ENCODE measurements around the gene EZH1. TPM values are rescaled to one million over a fixed set of nuclear protein-coding genes. Genes with fewer than 3 reads are reported as not detected.
A peak's percentile ranks its signal among the peaks of the same experiment; 100 is the strongest.

EZH1 gene
- total RNA-seq, 4 donors from 2014 or later = 13.4 to 49.2 (median 22.0) TPM

DNA sequence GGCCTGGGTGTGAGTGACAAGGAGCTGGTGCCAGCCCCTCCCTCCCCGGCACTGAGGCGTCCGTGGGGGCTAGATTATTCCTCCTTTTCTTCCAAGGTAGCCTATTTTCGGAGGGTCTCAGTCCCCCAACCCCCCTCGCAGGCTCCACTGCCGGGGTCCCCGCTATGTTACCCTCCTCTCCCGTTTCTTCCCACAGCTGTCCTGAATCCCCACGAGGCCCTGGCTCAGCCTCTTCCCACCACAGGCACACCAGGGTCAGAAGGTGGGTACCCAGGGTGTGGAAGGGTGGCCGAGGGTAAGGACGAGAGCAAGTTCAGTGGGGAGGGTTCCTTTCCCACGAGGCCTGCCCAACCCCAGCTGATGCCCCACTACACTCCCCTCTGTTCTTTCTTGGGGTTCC is 16.8 kb upstream of the EZH1 start:
- TF ChIP-seq POLR2A (IDR thresholded peaks at IDR 0.05) = no peak
- TF ChIP-seq, protein P1, sequence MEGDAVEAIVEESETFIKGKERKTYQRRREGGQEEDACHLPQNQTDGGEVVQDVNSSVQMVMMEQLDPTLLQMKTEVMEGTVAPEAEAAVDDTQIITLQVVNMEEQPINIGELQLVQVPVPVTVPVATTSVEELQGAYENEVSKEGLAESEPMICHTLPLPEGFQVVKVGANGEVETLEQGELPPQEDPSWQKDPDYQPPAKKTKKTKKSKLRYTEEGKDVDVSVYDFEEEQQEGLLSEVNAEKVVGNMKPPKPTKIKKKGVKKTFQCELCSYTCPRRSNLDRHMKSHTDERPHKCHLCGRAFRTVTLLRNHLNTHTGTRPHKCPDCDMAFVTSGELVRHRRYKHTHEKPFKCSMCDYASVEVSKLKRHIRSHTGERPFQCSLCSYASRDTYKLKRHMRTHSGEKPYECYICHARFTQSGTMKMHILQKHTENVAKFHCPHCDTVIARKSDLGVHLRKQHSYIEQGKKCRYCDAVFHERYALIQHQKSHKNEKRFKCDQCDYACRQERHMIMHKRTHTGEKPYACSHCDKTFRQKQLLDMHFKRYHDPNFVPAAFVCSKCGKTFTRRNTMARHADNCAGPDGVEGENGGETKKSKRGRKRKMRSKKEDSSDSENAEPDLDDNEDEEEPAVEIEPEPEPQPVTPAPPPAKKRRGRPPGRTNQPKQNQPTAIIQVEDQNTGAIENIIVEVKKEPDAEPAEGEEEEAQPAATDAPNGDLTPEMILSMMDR (IDR thresholded peaks at IDR 0.05) = no peak
- Histone ChIP-seq H3K9me3 (no peaks in the 10 kb centered on the region), H3K4me1 (peaks cover 13 to 38% (median 16%) of the 10 kb centered on the region in 3 donors), H3K27me3 (peaks cover 0 to 42% (median 0%) of the 10 kb centered on the region in 4 donors), H3K36me3 (no peaks in the 10 kb centered on the region), H3K27ac (peak overlapping the region; percentile 50 to 82 (median 74)), H3K4me3 (peak overlapping the region; percentile 39 to 79 (median 56))
- intact Hi-C loops (cut with DNase I) = loop anchor here (5.0 kb wide), 1 partner anchor 39 kb away; no protein-coding TSS in a partner anchor
- WGBS, 2 donors = 35 to 54% methylated on average over 4 to 5 of the region's 12 CpGs
- no peak for DNase-seq

DNA sequence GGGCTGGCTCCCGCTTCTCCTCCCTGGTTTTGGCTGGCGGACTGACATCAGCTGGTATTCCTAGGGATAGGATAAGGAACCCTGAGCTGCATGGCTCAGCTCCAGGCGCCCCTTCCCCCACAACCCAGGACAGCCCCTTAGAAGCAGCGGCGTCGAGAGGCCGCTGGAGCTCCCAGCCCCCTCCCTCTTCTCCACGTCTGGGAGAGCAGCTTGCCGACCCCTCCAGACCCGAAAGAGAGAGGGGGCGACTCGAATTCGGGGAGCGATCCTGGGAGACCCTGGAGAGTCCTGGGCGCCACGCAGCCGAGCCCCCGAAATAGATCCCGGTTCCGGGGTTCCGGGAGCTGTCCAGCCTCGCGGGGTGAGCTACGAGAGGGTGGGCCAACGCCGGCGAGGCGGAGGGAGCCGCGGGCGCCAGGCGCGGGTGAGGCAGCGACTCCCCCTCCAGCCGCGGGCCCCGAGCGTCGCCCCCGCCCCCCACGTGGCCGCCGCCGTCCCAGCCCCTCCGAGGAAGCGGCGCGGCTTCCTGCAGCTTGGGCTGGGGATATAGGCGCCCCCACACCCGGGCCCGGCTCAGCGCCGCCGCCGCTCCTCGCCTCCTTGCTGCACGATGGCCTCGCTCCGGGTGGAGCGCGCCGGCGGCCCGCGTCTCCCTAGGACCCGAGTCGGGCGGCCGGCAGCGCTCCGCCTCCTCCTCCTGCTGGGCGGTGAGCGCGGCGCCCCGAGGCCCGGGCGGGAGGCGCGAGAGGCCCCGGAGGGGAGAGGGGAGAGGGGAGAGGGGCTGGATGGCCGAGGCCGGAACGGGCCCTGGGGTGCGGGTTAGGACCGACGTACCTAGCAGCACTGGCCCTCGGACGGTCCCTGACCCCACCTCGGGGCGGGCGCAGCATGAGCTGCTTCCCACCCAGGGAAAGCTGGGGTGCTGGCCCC is 16.1 kb upstream of the EZH1 start, which contains the start of gene RAMP2:
RAMP2 (plus strand) TSS at position 576 of the 930 bp plus-strand sequence; CDS start at position 611, 35 bp downstream.
- no peak for TF ChIP-seq POLR2A (IDR thresholded peaks at IDR 0.05)
- TF ChIP-seq, protein P1 (IDR thresholded peaks at IDR 0.05) = peak in 1 of 6 experiments; percentile 10
- Histone ChIP-seq H3K27me3 (peaks cover 0 to 38% (median 0%) of the 10 kb centered on the region in 4 donors), H3K36me3 (no peaks in the 10 kb centered on the region), H3K27ac (peak within 1 kb of the TSS; percentile 50 to 82 (median 74)), H3K4me3 (peak within 1 kb of the TSS; percentile 39 to 79 (median 56)), H3K9me3 (no peaks in the 10 kb centered on the region), H3K4me1 (peaks cover 13 to 38% (median 16%) of the 10 kb centered on the region in 3 donors)
- no peak for DNase-seq
- 42% methylated on average over 3 of the region's 92 CpGs; no CpG with 5 or more reads in 1 of the 2 donors for WGBS, 2 donors
- intact Hi-C loops (cut with DNase I) = loop anchor here (5.0 kb wide), 1 partner anchor 39 kb away; no protein-coding TSS in a partner anchor

DNA sequence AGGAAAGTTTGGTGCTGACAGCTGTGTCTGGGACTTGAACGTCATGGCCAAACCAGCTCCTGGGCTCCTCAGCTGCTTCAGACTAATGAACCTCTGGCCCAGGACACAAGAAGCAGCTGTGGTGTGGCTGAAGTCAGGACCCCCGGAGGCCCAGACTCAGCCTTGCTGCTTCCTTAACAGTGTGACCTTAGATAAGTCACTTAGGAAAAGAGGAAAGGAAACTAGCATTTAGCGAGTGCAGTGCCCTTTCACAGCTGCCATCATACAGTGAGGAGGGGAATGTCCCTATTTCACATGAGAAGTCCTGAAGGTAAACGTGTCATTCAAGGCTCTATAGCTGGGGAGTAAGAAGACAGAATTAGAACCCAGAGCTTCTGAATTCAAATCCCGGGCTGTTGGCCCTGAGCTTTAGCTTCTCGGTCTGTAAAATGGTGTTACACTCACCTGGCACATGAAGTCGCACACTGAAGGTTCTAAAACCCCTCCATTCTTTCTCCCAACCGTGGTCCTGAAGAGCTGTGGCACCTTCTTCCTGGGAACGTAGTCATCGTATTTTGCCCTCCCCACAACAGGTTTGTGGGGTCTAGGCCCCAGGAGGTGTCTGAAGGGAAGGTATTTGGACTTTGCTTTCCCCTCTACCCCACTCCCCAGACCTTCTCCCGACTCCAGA is 15.3 kb upstream of the EZH1 start:
- DNase-seq = no peak
- intact Hi-C loops (cut with DNase I) = loop anchor here (5.0 kb wide), 1 partner anchor 38 kb away; no protein-coding TSS in a partner anchor
- Histone ChIP-seq H3K4me1 (peaks cover 13 to 43% (median 16%) of the 10 kb centered on the region in 3 donors), H3K4me3 (peak overlapping the region; percentile 39 to 79 (median 56)), H3K9me3 (no peaks in the 10 kb centered on the region), H3K27me3 (peaks cover 0 to 38% (median 0%) of the 10 kb centered on the region in 4 donors), H3K36me3 (no peaks in the 10 kb centered on the region), H3K27ac (peak overlapping the region; percentile 50 to 82 (median 74))
- no peak for TF ChIP-seq POLR2A (IDR thresholded peaks at IDR 0.05)
- WGBS, 2 donors = 51 to 54% methylated on average over 10 to 11 of the region's 11 CpGs

DNA sequence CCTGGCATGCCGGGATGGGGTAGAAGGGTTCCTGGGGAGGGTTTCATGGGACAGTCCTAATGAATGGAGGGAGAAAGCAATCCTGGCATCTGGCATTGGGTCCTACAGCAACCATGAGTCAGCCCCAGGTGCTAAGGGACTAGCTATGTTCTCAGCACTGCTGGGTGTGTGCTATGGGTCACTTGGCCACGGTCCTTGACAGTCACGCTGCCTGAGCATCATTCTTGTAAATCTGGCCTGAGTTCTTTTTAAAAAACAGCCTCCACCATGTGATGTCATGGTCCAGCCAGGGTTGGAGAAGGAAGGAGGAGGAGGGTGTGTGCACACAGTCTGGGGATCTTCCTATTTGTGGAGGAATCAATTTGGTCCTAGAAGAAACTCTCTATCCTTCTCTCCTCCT is 9.9 kb upstream of the EZH1 start:
- no peak for DNase-seq
- peaks cover 0 to 3% (median 0%) of the 10 kb centered on the region in 4 donors for H3K27me3 ChIP-seq
- intact Hi-C loops (cut with DNase I) = no loop called here
- TF ChIP-seq POLR2A (IDR thresholded peaks at IDR 0.05) = no peak
- TF ChIP-seq, protein P1 (IDR thresholded peaks at IDR 0.05) = no peak
- peak overlapping the region in 3 of 4 donors; percentile 39 to 57 (median 39) for H3K27ac ChIP-seq
- H3K9me3 ChIP-seq = no peaks in the 10 kb centered on the region
- WGBS, 2 donors = 72 to 86% methylated on average over 1 to 3 of the region's 3 CpGs
- no peaks in the 10 kb centered on the region for H3K36me3 ChIP-seq
- H3K4me3 ChIP-seq = no peak overlapping the region
- peaks cover 0 to 33% (median 11%) of the 10 kb centered on the region in 3 donors for H3K4me1 ChIP-seq

DNA sequence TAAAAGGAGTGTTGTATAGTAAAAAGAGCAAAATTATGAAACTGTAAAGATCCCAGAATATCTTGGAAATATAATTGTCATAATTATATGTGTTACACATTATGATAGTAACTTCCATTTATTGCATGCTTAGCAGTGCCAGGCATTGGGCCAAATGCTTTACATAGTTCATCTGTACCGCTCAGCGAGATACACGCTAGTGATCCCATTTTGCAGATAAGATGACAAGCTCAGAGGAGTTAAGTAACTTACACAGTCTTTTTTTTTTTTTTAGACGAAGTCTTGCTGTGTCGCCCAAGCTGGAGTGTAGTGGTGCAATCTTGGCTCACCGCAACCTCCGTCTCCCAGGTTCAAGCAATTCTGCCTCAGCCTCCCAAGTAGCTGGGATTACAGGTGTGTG is 6.8 kb upstream of the EZH1 start:
- Histone ChIP-seq H3K27ac (no peak overlapping the region), H3K4me3 (no peak overlapping the region), H3K36me3 (no peaks in the 10 kb centered on the region), H3K9me3 (no peaks in the 10 kb centered on the region), H3K4me1 (peaks cover 0 to 48% (median 20%) of the 10 kb centered on the region in 3 donors), H3K27me3 (no peaks in the 10 kb centered on the region)
- TF ChIP-seq, protein P1 (IDR thresholded peaks at IDR 0.05) = no peak
- no peak for TF ChIP-seq POLR2A (IDR thresholded peaks at IDR 0.05)
- no peak for DNase-seq
- 73 to 77% methylated on average over 7 of the region's 7 CpGs for WGBS, 2 donors
- intact Hi-C loops (cut with DNase I) = no loop called here
